PC-9 (cell line): ENCODE results near the gene PRKCB.
"Not testable (repeated sequence)": the region's sequence is repeated elsewhere in the genome, so short reads cannot be mapped to it uniquely, and the experiment has no call there.

Source experiments
- EZH2 ChIP-seq: fragments of 200-600 bp; sonication (generic); IDR thresholded peaks from 2 replicates; pipeline ENCODE4 v1.8.0; 2017; ENCODE audit warnings: antibody characterized with exemption, low read depth
- TF ChIP-seq, protein P1 (sequence below): fragments of 200-600 bp; sonication (generic); conservative IDR thresholded peaks from 2 replicates; pipeline ENCODE4 v1.6.1; 2017; ENCODE audit warnings: mixed run types, antibody characterized with exemption, mild to moderate bottlenecking, moderate library complexity

DNA sequence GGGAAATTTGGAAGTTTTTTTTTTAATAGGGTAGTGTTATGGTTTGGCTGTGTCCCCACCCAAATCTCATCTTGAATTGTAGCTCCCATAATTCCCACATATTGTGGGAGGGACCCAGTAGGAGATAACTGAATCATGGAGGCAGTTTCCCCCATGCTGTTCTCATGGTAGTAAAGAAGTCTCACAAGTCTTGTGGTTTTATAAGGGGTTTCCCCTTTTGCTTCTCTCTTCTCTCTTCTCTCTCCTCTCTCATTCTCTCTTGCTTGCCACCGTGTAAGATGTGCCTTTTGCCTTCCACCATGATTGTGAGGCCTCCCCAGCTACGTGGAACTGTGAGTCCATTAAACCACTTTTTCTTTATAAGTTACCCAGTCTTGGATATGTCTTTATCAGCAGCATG lies 403.1 kb downstream of the PRKCB start:
- TF ChIP-seq, protein P1, sequence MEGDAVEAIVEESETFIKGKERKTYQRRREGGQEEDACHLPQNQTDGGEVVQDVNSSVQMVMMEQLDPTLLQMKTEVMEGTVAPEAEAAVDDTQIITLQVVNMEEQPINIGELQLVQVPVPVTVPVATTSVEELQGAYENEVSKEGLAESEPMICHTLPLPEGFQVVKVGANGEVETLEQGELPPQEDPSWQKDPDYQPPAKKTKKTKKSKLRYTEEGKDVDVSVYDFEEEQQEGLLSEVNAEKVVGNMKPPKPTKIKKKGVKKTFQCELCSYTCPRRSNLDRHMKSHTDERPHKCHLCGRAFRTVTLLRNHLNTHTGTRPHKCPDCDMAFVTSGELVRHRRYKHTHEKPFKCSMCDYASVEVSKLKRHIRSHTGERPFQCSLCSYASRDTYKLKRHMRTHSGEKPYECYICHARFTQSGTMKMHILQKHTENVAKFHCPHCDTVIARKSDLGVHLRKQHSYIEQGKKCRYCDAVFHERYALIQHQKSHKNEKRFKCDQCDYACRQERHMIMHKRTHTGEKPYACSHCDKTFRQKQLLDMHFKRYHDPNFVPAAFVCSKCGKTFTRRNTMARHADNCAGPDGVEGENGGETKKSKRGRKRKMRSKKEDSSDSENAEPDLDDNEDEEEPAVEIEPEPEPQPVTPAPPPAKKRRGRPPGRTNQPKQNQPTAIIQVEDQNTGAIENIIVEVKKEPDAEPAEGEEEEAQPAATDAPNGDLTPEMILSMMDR = not testable (repeated sequence)
- not testable (repeated sequence) for TF ChIP-seq EZH2
